K562 (cell line): Measurements from ENCODE around the gene MCCD1.

Experiments used
- CGGBP1 ChIP-seq: fragments of 250-450 bp; sonication (Bioruptor Pico); IDR thresholded peaks from 2 replicates; pipeline ENCODE4 v1.9.0; 2021; ENCODE audit warnings: mild to moderate bottlenecking
- CTCF ChIP-seq, 3 experiments: IDR thresholded peaks in 2 of 3; conservative IDR thresholded peaks in 1 of 3; 2 replicates each; pipeline ENCODE4 v1.5.1; 2011 to 2012; ENCODE audit warnings: low read length in 3 of 3, mild to moderate bottlenecking in 3 of 3, control low read depth in 2 of 3, improper control_type of control experiment in 1 of 3, inconsistent platforms in 1 of 3, low read depth in 1 of 3, mixed read lengths in 1 of 3, moderate library complexity in 1 of 3; ENCODE audit not compliant: insufficient read depth in 2 of 3
- KLF16 ChIP-seq: IDR thresholded peaks from 2 replicates; pipeline ENCODE4 v1.6.1; 2016; ENCODE audit warnings: antibody characterized with exemption
- POLR2A ChIP-seq: fragments of 450-650 bp; conservative IDR thresholded peaks from 2 replicates; pipeline ENCODE4 v1.6.1; 2016
- SMARCB1 ChIP-seq: IDR thresholded peaks from 2 replicates; pipeline ENCODE4 v1.6.1; 2011; ENCODE audit warnings: improper control_type of control experiment, low read depth; ENCODE audit not compliant: insufficient read length
- ZFP36 ChIP-seq: fragments of 150-350 bp; IDR thresholded peaks from 2 replicates; pipeline ENCODE4 v1.6.1; 2018; ENCODE audit warnings: low read length, low read depth; ENCODE audit not compliant: partially characterized antibody
- TF ChIP-seq, protein P1 (sequence below): sonication (generic); formaldehyde crosslinking; IDR thresholded peaks from 2 replicates; pipeline ENCODE4 v1.4.0; 2020; ENCODE audit warnings: mild to moderate bottlenecking, missing genetic modification reagents

GRCh38 chr6:31545291-31545690 lies 16.5 kb downstream of the MCCD1 start:
- TF ChIP-seq, protein P1, sequence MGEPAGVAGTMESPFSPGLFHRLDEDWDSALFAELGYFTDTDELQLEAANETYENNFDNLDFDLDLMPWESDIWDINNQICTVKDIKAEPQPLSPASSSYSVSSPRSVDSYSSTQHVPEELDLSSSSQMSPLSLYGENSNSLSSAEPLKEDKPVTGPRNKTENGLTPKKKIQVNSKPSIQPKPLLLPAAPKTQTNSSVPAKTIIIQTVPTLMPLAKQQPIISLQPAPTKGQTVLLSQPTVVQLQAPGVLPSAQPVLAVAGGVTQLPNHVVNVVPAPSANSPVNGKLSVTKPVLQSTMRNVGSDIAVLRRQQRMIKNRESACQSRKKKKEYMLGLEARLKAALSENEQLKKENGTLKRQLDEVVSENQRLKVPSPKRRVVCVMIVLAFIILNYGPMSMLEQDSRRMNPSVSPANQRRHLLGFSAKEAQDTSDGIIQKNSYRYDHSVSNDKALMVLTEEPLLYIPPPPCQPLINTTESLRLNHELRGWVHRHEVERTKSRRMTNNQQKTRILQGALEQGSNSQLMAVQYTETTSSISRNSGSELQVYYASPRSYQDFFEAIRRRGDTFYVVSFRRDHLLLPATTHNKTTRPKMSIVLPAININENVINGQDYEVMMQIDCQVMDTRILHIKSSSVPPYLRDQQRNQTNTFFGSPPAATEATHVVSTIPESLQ (CRISPR knock-in tag) = no peak
- TF ChIP-seq CTCF (IDR thresholded peaks at IDR 0.05 in 2 of 3, conservative IDR thresholded peaks at IDR 0.05 in 1 of 3; ENCODE audit: insufficient read depth in 2 of 3, low read depth in 1 of 3, low read length in 3 of 3) (no peak), SMARCB1 (no peak), KLF16 (no peak), POLR2A (no peak), ZFP36 (no peak), CGGBP1 (no peak)
